CD4-positive, alpha-beta T cell treated with Interleukin-6 for 4 hours (primary cell): ENCODE data around the gene GRIN1.
"Not testable (repeated sequence)": the region's sequence is repeated elsewhere in the genome, so short reads cannot be mapped to it uniquely, and the experiment has no call there.

Experiments used
- DNase-seq: peaks from one replicate; pipeline ENCODE4 v3.0.0-alpha.2; 2020; ENCODE audit warnings: mixed read lengths

Gene GRIN1

DNA sequence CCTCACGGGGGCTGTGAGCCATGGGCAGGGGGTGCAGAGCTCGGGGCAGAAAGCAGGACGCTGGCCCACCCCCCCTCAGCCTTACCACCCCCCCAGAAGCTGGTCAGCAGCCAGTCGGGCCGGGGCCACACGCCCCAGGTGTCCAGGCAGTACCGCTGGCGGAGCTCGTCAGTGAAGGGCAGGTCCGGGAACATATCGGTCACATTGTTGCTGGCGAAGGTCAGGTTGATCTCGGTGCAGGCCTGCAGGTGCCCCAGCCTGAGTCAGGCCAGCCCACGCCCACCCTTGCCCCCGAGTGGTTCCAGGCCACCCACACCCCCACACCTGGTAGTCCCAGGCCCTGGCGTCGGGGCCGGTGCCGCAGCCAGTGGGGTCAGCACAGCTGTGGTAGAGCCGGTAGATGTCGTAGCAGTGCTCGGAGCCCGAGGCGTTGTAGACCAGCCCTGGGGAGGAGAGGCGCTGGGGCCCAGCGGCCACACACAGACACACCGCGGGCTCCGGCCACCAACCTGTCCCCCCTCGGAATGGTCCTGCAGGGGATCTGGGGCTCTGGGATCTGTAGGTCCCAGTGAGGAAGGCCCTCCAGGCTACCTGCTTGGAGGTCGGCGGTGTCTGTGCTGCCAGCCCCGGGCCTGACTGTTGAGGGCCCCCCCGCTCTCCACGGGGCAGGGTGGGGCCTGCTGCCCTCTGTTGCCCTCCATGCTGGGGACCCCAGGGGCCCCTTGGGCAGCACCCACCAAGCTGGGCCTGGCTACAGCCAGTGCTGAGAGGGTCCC, 27.0 kb upstream of the GRIN1 start:
- DNase-seq: no peak

GRCh38 chr9:137112564-137113384, 26.2 kb upstream of the GRIN1 start:
- no peak for DNase-seq

GRCh38 chr9:137113385-137114159, 25.4 kb upstream of the GRIN1 start:
- peak; percentile 54 for DNase-seq

GRCh38 chr9:137114220-137114612, 24.7 kb upstream of the GRIN1 start:
- DNase-seq: no peak

DNA sequence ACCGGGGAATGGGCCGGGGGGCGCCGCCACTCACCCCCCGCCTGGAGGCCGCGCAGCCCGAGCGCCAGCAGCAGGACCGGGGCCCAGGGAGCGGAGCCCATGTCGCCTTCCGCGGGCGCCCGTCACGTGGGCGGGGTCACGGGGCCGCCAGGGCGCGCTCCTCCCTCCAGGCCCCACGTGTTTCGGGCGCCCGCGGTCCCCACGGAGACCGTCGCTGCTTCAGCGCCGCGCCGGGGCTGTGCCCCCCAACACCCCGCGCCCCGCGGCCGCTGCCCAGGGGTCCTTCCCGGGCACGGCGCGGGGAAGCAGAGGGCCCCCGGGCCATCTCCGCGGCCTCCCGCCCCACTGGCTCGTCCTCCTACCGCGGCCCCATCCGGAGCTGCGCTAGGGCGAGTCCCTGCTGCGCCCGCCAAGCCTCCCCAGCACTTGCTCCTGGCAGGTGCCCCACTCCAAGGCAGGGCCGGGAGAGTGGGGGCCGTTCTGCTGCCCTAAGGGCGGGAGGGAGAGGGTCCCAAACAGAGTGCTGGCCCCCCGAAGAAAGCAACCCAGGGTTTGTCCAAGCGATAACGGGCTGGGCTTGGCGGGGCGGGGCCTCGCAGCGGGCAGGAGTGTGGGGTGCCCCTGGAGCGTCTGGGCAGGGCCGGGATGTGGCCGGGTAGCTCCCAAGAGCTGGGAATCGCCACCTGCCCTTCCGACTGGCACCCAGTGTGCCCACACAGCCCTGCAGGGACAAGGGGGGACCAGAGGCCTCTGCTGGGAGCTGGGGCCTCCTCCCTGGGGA, 24.2 kb upstream of the GRIN1 start, which contains the start of gene DPP7:
Gene DPP7 (minus strand): TSS at position 121 of the 781 bp plus-strand sequence. CDS start 20 bp downstream, at position 101.
- peak; percentile 86 for DNase-seq

GRCh38 chr9:137115394-137116026, 23.4 kb upstream of the GRIN1 start:
- no peak for DNase-seq

- no peak for DNase-seq
Measured at GRCh38 chr9:137116027-137116507, 22.9 kb upstream of the GRIN1 start.

DNA sequence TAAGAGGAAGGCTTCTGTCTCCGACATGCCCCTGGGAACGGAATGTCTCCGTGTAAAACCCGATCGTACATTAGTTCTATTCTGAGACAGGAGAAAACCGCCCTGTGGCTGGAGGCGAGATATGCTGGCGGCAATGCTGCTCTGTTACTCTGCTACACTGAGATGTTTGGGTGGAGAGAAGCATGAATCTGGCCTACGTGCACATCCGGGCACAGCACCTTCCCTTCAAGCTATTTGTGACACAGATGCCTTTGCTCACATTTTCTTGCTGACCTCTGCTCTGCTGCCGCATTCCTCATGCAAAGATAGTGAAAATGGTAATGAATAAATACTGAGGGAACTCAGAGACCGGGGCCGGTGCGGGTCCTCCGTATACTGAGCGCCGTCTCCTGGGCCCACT, 22.2 kb upstream of the GRIN1 start:
- no peak for DNase-seq

DNA sequence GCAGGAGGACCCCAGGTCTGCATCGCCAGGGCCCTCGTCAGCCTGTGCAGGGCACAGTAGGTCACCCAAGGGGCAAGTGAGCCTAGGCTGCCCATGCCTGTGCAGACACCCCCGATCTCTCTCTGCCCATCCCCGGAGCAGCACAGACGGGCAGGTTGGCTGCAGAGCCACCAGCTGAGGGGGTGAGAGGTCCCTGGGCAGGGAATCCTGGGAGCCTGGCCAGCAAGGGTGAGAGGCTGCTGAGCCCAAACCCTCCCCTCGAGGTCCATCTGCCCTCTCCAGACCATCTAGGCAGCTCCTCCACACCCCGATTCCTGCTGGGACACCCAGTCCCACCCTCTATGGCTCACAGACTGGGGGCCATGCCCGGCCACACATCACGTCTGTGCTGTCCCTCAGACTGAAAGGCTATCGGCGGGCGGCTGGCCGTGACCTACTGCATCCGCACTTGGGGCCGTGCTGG, 21.7 kb upstream of the GRIN1 start:
- no peak for DNase-seq

GRCh38 chr9:137118092-137118603, 20.8 kb upstream of the GRIN1 start:
- not testable (repeated sequence) for DNase-seq

GRCh38 chr9:137121927-137122795, 16.8 kb upstream of the GRIN1 start:
- not testable (repeated sequence) for DNase-seq

- not testable (repeated sequence) for DNase-seq
Measured at GRCh38 chr9:137122796-137123467, 16.0 kb upstream of the GRIN1 start.

DNA sequence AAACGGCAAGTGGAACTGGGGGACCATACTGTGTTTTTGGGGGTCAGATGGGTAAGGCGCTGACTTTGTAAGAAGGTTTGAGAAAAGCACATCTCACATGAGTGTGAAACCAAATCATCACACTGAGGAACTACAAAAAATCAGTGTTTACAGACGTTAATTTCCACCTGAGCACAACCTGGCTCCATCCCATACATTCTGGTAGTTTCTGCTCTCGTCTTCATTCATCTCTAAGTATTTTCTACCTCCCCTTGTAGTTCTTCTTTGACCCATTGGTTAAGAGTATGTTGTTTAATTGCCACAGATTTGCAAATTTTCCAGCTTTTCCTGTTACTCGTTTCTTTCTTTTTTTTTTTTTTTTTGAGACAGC, 15.5 kb upstream of the GRIN1 start:
- DNase-seq: no peak

DNA sequence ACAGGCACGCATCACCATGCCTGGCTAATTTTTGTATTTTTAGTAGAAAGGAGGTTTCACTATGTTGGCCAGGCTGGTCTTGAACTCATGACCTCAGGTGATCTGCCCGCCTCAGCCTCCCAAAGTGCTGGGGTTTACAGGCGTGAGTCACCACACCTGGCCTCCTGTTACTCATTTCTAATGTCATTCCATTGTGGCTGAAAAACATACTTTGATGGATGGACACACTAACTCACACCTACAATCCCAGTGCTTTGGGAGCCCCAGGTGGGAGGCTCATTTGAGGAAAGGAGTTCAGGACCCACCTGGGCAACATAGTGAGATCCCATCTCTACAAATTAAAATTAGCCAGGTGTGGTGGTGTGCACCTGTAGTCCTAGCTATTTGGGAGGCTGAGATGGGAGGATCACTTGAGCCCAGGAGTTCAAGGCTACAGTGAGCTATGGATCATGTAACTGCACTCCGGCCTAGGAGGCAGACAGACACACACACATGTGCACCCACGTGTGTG, 14.9 kb upstream of the GRIN1 start:
- not testable (repeated sequence) for DNase-seq

DNA sequence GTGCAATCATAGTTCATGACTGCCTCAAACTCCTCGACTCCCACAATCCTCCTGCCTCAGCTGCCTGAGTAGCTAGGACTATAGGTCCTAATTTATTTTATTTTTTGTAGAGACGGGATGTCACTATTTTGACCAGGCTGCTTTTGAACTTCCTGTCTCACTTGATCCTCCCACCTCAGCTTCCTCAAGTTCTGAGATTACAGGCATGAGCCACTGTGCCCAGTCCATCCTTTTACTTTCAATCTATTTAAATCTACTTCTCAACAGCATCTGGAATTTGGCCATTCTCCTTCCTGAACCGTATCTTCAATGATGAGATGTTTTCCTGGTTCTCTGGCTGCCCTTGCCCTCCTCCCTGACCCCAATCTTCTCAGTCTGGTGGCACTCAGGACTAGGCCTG, 12.2 kb upstream of the GRIN1 start:
- no peak for DNase-seq

GRCh38 chr9:137127301-137128157, 11.4 kb upstream of the GRIN1 start:
- DNase-seq: peak; percentile 60

GRCh38 chr9:137128158-137128861, 10.6 kb upstream of the GRIN1 start:
- peak; percentile 19 for DNase-seq
